GM12865 (cell line): ENCODE data around the gene SLC43A3.
"Not testable (repeated sequence)": the region's sequence is repeated elsewhere in the genome, so short reads cannot be mapped to it uniquely, and the experiment has no call there.

ENCODE experiments used
- DNase-seq: peaks from one replicate; pipeline ENCODE4 v3.0.0; 2010; ENCODE audit warnings: low read depth
- H3K4me3 ChIP-seq: 2 replicates; pipeline ENCODE4 v1.5.1; 2011; ENCODE audit warnings: mild to moderate bottlenecking, low read depth, low read length, control low read depth
- TF ChIP-seq, protein P1 (sequence below): IDR thresholded peaks from 2 replicates; pipeline ENCODE4 v1.5.1; 2011; ENCODE audit warnings: low read length, control low read depth, low read depth, inconsistent platforms; ENCODE audit not compliant: insufficient read depth; ENCODE audit errors: missing control alignments

The SLC43A3 gene

GRCh38 chr11:57453543-57454177, 26.7 kb upstream of the SLC43A3 start:
- TF ChIP-seq, protein P1, sequence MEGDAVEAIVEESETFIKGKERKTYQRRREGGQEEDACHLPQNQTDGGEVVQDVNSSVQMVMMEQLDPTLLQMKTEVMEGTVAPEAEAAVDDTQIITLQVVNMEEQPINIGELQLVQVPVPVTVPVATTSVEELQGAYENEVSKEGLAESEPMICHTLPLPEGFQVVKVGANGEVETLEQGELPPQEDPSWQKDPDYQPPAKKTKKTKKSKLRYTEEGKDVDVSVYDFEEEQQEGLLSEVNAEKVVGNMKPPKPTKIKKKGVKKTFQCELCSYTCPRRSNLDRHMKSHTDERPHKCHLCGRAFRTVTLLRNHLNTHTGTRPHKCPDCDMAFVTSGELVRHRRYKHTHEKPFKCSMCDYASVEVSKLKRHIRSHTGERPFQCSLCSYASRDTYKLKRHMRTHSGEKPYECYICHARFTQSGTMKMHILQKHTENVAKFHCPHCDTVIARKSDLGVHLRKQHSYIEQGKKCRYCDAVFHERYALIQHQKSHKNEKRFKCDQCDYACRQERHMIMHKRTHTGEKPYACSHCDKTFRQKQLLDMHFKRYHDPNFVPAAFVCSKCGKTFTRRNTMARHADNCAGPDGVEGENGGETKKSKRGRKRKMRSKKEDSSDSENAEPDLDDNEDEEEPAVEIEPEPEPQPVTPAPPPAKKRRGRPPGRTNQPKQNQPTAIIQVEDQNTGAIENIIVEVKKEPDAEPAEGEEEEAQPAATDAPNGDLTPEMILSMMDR = no peak
- H3K4me3 ChIP-seq = no peak overlapping the region
- no peak for DNase-seq

GRCh38 chr11:57446055-57446454, 19.1 kb upstream of the SLC43A3 start:
- H3K4me3 ChIP-seq = no peak overlapping the region
- no peak for DNase-seq
- TF ChIP-seq, protein P1 = no peak

- not testable (repeated sequence) for H3K4me3 ChIP-seq, DNase-seq
Observed at GRCh38 chr11:57445122-57445394, 18.1 kb upstream of the SLC43A3 start.

GRCh38 chr11:57444362-57445121, 17.6 kb upstream of the SLC43A3 start:
- DNase-seq = no peak
- TF ChIP-seq, protein P1 = no peak
- H3K4me3 ChIP-seq = no peak overlapping the region

DNA sequence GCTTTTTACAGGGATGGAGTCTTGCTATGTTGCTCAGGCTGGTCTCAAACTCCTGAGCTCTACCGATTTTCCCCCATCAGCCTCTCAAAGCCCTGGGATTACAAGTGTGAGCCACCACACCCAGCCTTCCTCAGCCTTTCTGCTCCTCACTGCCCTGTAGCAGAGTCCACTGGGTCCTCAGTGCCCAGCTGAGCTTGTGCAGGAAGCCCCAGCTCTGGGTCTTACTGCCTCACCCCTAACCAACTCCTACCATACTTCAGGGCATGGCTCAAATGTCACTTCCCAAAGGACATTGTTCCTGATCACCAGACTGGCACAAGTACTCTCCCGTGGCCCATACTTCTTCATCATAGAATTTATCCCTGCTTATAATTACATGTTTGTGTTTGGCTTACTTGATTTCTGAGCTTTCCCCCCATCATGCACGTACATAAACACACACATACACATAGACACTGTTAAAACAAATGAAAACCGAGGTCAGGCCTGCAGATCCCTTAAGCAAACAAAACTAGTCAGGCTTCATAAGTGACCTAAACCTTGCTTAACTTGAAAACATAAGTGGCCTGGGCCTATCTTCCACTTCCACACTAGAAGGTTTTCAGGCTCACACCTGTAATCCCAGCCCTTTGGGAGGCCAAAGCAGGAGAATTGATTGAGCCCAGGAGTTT, 14.0 kb upstream of the SLC43A3 start:
- TF ChIP-seq, protein P1 = no peak
- DNase-seq = no peak
- H3K4me3 ChIP-seq = no peak overlapping the region

DNA sequence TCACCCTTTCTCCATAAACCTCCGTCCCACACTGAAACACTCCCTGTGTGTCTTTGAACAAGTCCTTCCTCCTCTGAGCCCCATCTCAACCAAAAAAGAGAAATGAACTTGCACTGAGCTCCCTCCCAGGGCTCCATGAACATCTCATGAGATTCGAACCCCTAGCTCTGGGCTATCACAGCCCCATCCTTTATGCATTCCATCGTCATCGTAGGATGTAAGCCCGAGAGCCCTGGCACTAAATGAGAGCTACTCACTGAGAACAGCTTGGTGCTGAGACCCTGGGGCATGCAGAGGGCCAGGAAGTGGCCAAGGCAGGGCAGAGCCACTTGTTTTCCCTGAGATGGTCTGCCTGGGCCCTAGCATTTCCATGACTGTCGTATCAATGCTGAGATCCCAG, 12.9 kb upstream of the SLC43A3 start:
- TF ChIP-seq, protein P1 = no peak
- no peak overlapping the region for H3K4me3 ChIP-seq
- no peak for DNase-seq
